Measurements from ENCODE around the gene PHF2. TPM values are rescaled to one million over a fixed set of nuclear protein-coding genes. Genes with fewer than 3 reads are reported as not detected.

Gene PHF2
- total and polyA plus RNA-seq, 2 of the 8 experiments (the other 6 are each of a cell fraction or from before 2014, with no cell fraction given): 3.4 to 9.4 TPM

GRCh38 chr9:93667006-93667405 lies 90.6 kb downstream of the PHF2 start:
- no peak overlapping the region for H2BK120ac ChIP-seq (replicated peaks; ENCODE audit: low read depth, low read length)
- H4K20me1 ChIP-seq (replicated peaks in 1 of 2; ENCODE audit: control insufficient read depth in 1 of 2, insufficient read depth in 2 of 2, low read length in 2 of 2): peaks cover 0 to 10% of the 10 kb centered on the region in 2 experiments
- no peak overlapping the region for H2BK5ac ChIP-seq (ENCODE audit: low read depth, low read length)
- no peak overlapping the region for H3K4me2 ChIP-seq (ENCODE audit: insufficient read depth in 1 of 2, low read depth in 2 of 2, low read length in 2 of 2)
- H3K9me3 ChIP-seq (ENCODE audit: insufficient read depth in 2 of 2, low read depth in 1 of 2, low read length in 1 of 2): no peaks in the 10 kb centered on the region; a peak in 1 of 4 replicates
- H3K4me1 ChIP-seq (replicated peaks in 1 of 4; ENCODE audit: control insufficient read depth in 3 of 4, insufficient read depth in 4 of 4, low read length in 3 of 4): no peaks in the 10 kb centered on the region; a peak in 3 of 7 replicates
- H2BK12ac ChIP-seq (ENCODE audit: low read depth, low read length): no peak overlapping the region
- H3K18ac ChIP-seq (ENCODE audit: extremely low read depth, low read length): no peak overlapping the region
- WGBS, 2 experiments (ENCODE audit: extremely low coverage in 1 of 2, insufficient coverage in 1 of 2, insufficient read length in 1 of 2, insufficient replicate concordance in 2 of 2, low coverage in 1 of 2, low lambda C conversion rate in 2 of 2, missing lambda C conversion rate in 1 of 2): 86% methylated on average over 18 of the region's 18 CpGs; no CpG with 5 or more reads in 1 of the 2 experiments
- no peak overlapping the region for H2BK15ac ChIP-seq (ENCODE audit: low read length)
- H2BK20ac ChIP-seq (ENCODE audit: low read length): no peak overlapping the region
- H4K5ac ChIP-seq (ENCODE audit: insufficient read length, low read depth, low read length): no peak overlapping the region
- H3K56ac ChIP-seq (replicated peaks; ENCODE audit: insufficient read length, low read depth, low read length): no peak overlapping the region
- H3K9ac ChIP-seq (replicated peaks in 1 of 4; ENCODE audit: extremely low read depth in 1 of 4, low read depth in 3 of 4, low read length in 3 of 4): no peak overlapping the region
- peaks cover 7% of the 10 kb centered on the region; the same call in 1 of the 2 replicates for H3K23me2 ChIP-seq (ENCODE audit: low read depth, low read length)
- H4K8ac ChIP-seq (ENCODE audit: extremely low read depth, insufficient read depth, low read length): no peak overlapping the region
- H3K23ac ChIP-seq (ENCODE audit: insufficient read length): no peak overlapping the region
- no peaks in the 10 kb centered on the region for H3K79me1 ChIP-seq (ENCODE audit: low read depth, low read length)
- POLR2A ChIA-PET (ENCODE audit: partially characterized antibody): interaction anchor here (0.9 to 2.0 kb wide), 3 partner anchors 9 to 17 kb away, joined by 3 to 6 read pairs (median 3); no protein-coding TSS in a partner anchor
- no peak overlapping the region for H4K91ac ChIP-seq (replicated peaks; ENCODE audit: insufficient read length, low read length)
- H3K4me3 ChIP-seq (ENCODE audit: extremely low read depth in 1 of 4, insufficient read depth in 2 of 4, low read depth in 3 of 4, low read length in 4 of 4): no peak overlapping the region
- CTCF ChIA-PET (ENCODE audit: partially characterized antibody): interaction anchor here (1.0 to 1.5 kb wide), 5 partner anchors 9 to 335 kb away, joined by 3 to 7 read pairs (median 3); no protein-coding TSS in a partner anchor
- no peaks in the 10 kb centered on the region for H3K79me2 ChIP-seq (ENCODE audit: control insufficient read depth in 1 of 2, insufficient read depth in 2 of 2, low read length in 2 of 2)
- no peak overlapping the region for H2AFZ ChIP-seq (ENCODE audit: low read length)
- H3K27ac ChIP-seq (ENCODE audit: low read depth, low read length): no peak overlapping the region
- no peak overlapping the region for H3K4ac ChIP-seq (replicated peaks; ENCODE audit: insufficient read length, low read depth, low read length)
- H3K36me3 ChIP-seq (ENCODE audit: control insufficient read depth in 2 of 4, insufficient read depth in 4 of 4, low read length in 3 of 4): peaks cover 0 to 4% (median 0%) of the 10 kb centered on the region in 4 experiments; a peak in 2 of 8 replicates
- H3K27me3 ChIP-seq (replicated peaks in 1 of 4; ENCODE audit: control insufficient read depth in 3 of 4, extremely low read depth in 1 of 4, insufficient read depth in 3 of 4, low read length in 3 of 4): no peaks in the 10 kb centered on the region
- no peak for DNase-seq (ENCODE audit: low read depth in 1 of 2, low spot score in 2 of 2)
- H3K14ac ChIP-seq (ENCODE audit: insufficient read length): no peak overlapping the region
- no peak overlapping the region for H2AK5ac ChIP-seq (ENCODE audit: low read depth, low read length)
- FAIRE-seq: no peak
- no peak for TF ChIP-seq SP4 (IDR thresholded peaks at IDR 0.05; ENCODE audit: low read length)
- no peak for TF ChIP-seq CHD2 (IDR thresholded peaks at IDR 0.05; ENCODE audit: low read length)
- TF ChIP-seq ATF2 (IDR thresholded peaks at IDR 0.05; ENCODE audit: low read length): no peak
- TF ChIP-seq TAF7 (optimal IDR thresholded peaks at IDR 0.05; ENCODE audit: borderline replicate concordance, low read depth, low read length): no peak
- TF ChIP-seq RFX5 (IDR thresholded peaks at IDR 0.05; ENCODE audit: borderline replicate concordance, low read depth, low read length): no peak
- no peak for TF ChIP-seq KDM4A (IDR thresholded peaks at IDR 0.05; ENCODE audit: low read depth, low read length, severe bottlenecking)
- TF ChIP-seq E2F6 (IDR thresholded peaks at IDR 0.05): no peak
- no peak for TF ChIP-seq BACH1 (IDR thresholded peaks at IDR 0.05; ENCODE audit: low read length)
- no peak for TF ChIP-seq ZNF274 (IDR thresholded peaks at IDR 0.05; ENCODE audit: borderline replicate concordance, extremely low read depth, low read length)
- no peak for TF ChIP-seq POU5F1 (IDR thresholded peaks at IDR 0.05; ENCODE audit: low read depth, low read length)
- no peak for TF ChIP-seq RXRA (IDR thresholded peaks at IDR 0.05; ENCODE audit: insufficient read depth, low read depth, low read length)
- TF ChIP-seq CHD1 (IDR thresholded peaks at IDR 0.05; ENCODE audit: low read depth, low read length): no peak

All from H1 (cell line).